PC-3 (cell line): ENCODE measurements around the gene HDAC9. TPM values are rescaled to one million over a fixed set of nuclear protein-coding genes. Genes with fewer than 3 reads are reported as not detected.

Experiments
- ATAC-seq: fragments of 200-7000 bp; cut with Tn5 transposase; 2 replicates; pipeline ENCODE4 v1.9.1; 2020; ENCODE audit warnings: mild to moderate bottlenecking, moderate library complexity
- BruUV-seq: library from RNA; stranded (reverse); fragments of 400-500 nt; replicated peaks from 2 replicates; lab custom pipeline; 2021; lab: Mats Ljungman, UMichigan
- CTCF ChIA-PET: fragments of 300-600 bp; sonication (Branson Sonifier 250); formaldehyde crosslinking; loops from one replicate; lab custom pipeline; 2022; ENCODE audit warnings: antibody characterized with exemption; lab: Charles Lee
- POLR2A ChIA-PET: fragments of 300-600 bp; sonication (Branson Sonifier 250); formaldehyde crosslinking; loops from one replicate; lab custom pipeline; 2022; ENCODE audit warnings: antibody characterized with exemption; ENCODE audit not compliant: unreplicated experiment; lab: Charles Lee
- DNase-seq: peaks from one replicate; pipeline ENCODE4 v3.0.0-alpha.2; 2015
- H2AFZ ChIP-seq: fragments of 300-600 bp; sonication (generic); 2 replicates; pipeline ENCODE4 v1.6.0; 2016; ENCODE audit warnings: antibody characterized with exemption, low read length
- H3F3A ChIP-seq: fragments of 300-600 bp; sonication (generic); one replicate; pipeline ENCODE4 v1.6.0; 2017; ENCODE audit warnings: antibody characterized with exemption, low read length, control low read depth, mild to moderate bottlenecking; ENCODE audit not compliant: unreplicated experiment
- H3K27ac ChIP-seq: fragments of 300-600 bp; sonication (generic); 2 replicates; pipeline ENCODE4 v1.5.1; 2016; ENCODE audit warnings: mild to moderate bottlenecking, low read length
- H3K27me3 ChIP-seq: fragments of 300-600 bp; sonication (generic); 2 replicates; pipeline ENCODE4 v1.6.1; 2016; ENCODE audit warnings: low read length, mixed read lengths
- H3K36me3 ChIP-seq: fragments of 300-600 bp; sonication (generic); 2 replicates; pipeline ENCODE4 v1.6.1; 2016; ENCODE audit warnings: low read depth, mixed run types, low read length, mixed read lengths
- H3K4me1 ChIP-seq: fragments of 300-600 bp; sonication (generic); 2 replicates; pipeline ENCODE4 v1.5.1; 2016; ENCODE audit warnings: low read length; ENCODE audit not compliant: insufficient read depth
- H3K4me2 ChIP-seq: fragments of 300-600 bp; sonication (generic); 2 replicates; pipeline ENCODE4 v1.6.0; 2016; ENCODE audit warnings: low read length
- H3K4me3 ChIP-seq: fragments of 300-600 bp; sonication (generic); 2 replicates; pipeline ENCODE4 v1.5.1; 2016; ENCODE audit warnings: mild to moderate bottlenecking, low read length, mixed read lengths
- H3K79me2 ChIP-seq: fragments of 300-600 bp; sonication (generic); 2 replicates; pipeline ENCODE4 v1.6.1; 2017; ENCODE audit warnings: low read length, mixed read lengths
- H3K9ac ChIP-seq: fragments of 300-600 bp; sonication (generic); 2 replicates; pipeline ENCODE4 v1.6.0; 2016; ENCODE audit warnings: mild to moderate bottlenecking, low read length
- H3K9me2 ChIP-seq: fragments of 300-600 bp; sonication (generic); replicated peaks from 2 replicates; pipeline ENCODE4 v1.6.1; 2016; ENCODE audit warnings: mixed run types, low read length, mixed read lengths
- H3K9me3 ChIP-seq: fragments of 300-600 bp; sonication (generic); 2 replicates; pipeline ENCODE4 v1.6.1; 2016; ENCODE audit warnings: low read length, mixed read lengths
- H4K20me1 ChIP-seq: fragments of 300-600 bp; sonication (generic); 2 replicates; pipeline ENCODE4 v1.6.1; 2016; ENCODE audit warnings: low read length, mixed read lengths
- EZH2 ChIP-seq: fragments of 300-600 bp; sonication (generic); IDR thresholded peaks from one replicate; pipeline ENCODE4 v1.6.1; 2017; ENCODE audit warnings: antibody characterized with exemption, mild to moderate bottlenecking, low read length; ENCODE audit not compliant: unreplicated experiment
- EZH2phosphoT487 ChIP-seq: fragments of 300-600 bp; sonication (generic); IDR thresholded peaks from 2 replicates; pipeline ENCODE4 v1.6.1; 2018; ENCODE audit warnings: mild to moderate bottlenecking, antibody characterized with exemption, low read length, borderline replicate concordance
- intact Hi-C: fragments of 100-400 bp; cut with micrococcal nuclease; formaldehyde crosslinking; loops from 2 replicates; pipeline ENCODE4 v1.9.0; 2023
- total RNA-seq: library from RNA; depleted of rRNA; stranded (reverse); fragments of >200 nt; gene quantifications from 2 replicates; pipeline ENCODE4 v1.2.3, GENCODE V29; 2014
- TF ChIP-seq, protein P1 (sequence below): fragments of 300-600 bp; sonication (generic); conservative IDR thresholded peaks from 2 replicates; pipeline ENCODE4 v1.5.1; 2017; ENCODE audit warnings: antibody characterized with exemption, low read depth, mild to moderate bottlenecking, low read length

HDAC9 gene
- total RNA-seq, 1 experiment from 2014 or later = 7.8 TPM

DNA sequence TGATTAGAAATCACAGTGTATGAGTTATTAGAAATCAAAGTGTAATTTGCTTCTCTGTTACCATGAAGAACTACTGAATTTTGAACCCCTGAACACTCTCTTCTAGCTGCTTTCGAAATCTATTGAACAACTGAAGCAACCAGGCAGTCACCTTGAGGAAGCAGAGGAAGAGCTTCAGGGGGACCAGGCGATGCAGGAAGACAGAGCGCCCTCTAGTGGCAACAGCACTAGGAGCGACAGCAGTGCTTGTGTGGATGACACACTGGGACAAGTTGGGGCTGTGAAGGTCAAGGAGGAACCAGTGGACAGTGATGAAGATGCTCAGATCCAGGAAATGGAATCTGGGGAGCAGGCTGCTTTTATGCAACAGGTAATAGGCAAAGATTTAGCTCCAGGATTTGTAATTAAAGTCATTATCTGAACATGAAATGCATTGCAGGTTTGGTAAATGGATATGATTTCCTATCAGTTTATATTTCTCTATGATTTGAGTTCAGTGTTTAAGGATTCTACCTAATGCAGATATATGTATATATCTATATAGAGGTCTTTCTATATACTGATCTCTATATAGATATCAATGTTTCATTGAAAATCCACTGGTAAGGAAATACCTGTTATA is 170.7 kb downstream of the HDAC9 start:
- H3K79me2 ChIP-seq = no peaks in the 10 kb centered on the region
- ATAC-seq (peak; percentile 70), DNase-seq (peak; percentile 81)
- H3K4me1 ChIP-seq = peaks cover 25% of the 10 kb centered on the region
- H3K27me3 ChIP-seq = no peaks in the 10 kb centered on the region
- POLR2A ChIA-PET = interaction anchor here (0.6 kb wide), 1 partner anchor 79 kb away, joined by 3 read pairs; no protein-coding TSS in a partner anchor
- H3F3A ChIP-seq = peaks cover 4% of the 10 kb centered on the region
- H3K27ac ChIP-seq = no peak overlapping the region
- H2AFZ ChIP-seq = 0 out of 2 replicates have a peak overlapping the region, but pooled peaks have one; percentile 5
- TF ChIP-seq EZH2 = no peak
- TF ChIP-seq, protein P1, sequence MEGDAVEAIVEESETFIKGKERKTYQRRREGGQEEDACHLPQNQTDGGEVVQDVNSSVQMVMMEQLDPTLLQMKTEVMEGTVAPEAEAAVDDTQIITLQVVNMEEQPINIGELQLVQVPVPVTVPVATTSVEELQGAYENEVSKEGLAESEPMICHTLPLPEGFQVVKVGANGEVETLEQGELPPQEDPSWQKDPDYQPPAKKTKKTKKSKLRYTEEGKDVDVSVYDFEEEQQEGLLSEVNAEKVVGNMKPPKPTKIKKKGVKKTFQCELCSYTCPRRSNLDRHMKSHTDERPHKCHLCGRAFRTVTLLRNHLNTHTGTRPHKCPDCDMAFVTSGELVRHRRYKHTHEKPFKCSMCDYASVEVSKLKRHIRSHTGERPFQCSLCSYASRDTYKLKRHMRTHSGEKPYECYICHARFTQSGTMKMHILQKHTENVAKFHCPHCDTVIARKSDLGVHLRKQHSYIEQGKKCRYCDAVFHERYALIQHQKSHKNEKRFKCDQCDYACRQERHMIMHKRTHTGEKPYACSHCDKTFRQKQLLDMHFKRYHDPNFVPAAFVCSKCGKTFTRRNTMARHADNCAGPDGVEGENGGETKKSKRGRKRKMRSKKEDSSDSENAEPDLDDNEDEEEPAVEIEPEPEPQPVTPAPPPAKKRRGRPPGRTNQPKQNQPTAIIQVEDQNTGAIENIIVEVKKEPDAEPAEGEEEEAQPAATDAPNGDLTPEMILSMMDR = peak; percentile 97
- BruUV-seq = no TSS peak
- no peaks in the 10 kb centered on the region for H3K36me3 ChIP-seq
- no peaks in the 10 kb centered on the region for H4K20me1 ChIP-seq
- H3K4me2 ChIP-seq = no peak overlapping the region
- intact Hi-C loops = loop anchor here (1.0 to 2.0 kb wide), 3 partner anchors 76 to 451 kb away; partner anchors contain the start of gene TWIST1
- H3K9me2 ChIP-seq = no peaks in the 10 kb centered on the region
- CTCF ChIA-PET = interaction anchor here (0.5 to 0.8 kb wide), 5 partner anchors 57 to 465 kb away, joined by 3 to 5 read pairs (median 4); no protein-coding TSS in a partner anchor
- H3K9me3 ChIP-seq = no peaks in the 10 kb centered on the region
- no peak overlapping the region for H3K4me3 ChIP-seq
- no peak overlapping the region for H3K9ac ChIP-seq

GRCh38 chr7:18667466-18667865 is 171.9 kb downstream of the HDAC9 start:
- peak overlapping the region; percentile 80 for H3K4me2 ChIP-seq

GRCh38 chr7:18671176-18671575 is 175.6 kb downstream of the HDAC9 start:
- no peaks in the 10 kb centered on the region for H3K79me2 ChIP-seq
- H3K4me3 ChIP-seq = no peak overlapping the region
- H3K36me3 ChIP-seq = no peaks in the 10 kb centered on the region
- DNase-seq (peak; percentile 91), ATAC-seq (peak; percentile 67)
- peak overlapping the region; percentile 53 for H3K4me2 ChIP-seq
- no TSS peak for BruUV-seq
- H3K27ac ChIP-seq = no peak overlapping the region
- no peaks in the 10 kb centered on the region for H4K20me1 ChIP-seq
- H3K9me2 ChIP-seq = no peaks in the 10 kb centered on the region
- H3K4me1 ChIP-seq = peaks cover 31% of the 10 kb centered on the region
- TF ChIP-seq, protein P1 = no peak
- TF ChIP-seq EZH2phosphoT487 (no peak), EZH2 (no peak)
- CTCF ChIA-PET = no interaction called here
- POLR2A ChIA-PET = interaction anchor here (0.6 kb wide), 1 partner anchor 64 kb away, joined by 5 read pairs; no protein-coding TSS in a partner anchor
- peaks cover 4% of the 10 kb centered on the region for H3F3A ChIP-seq
- intact Hi-C loops = no loop called here
- H3K27me3 ChIP-seq = no peaks in the 10 kb centered on the region
- H2AFZ ChIP-seq = no peak overlapping the region
- H3K9ac ChIP-seq = no peak overlapping the region
- no peaks in the 10 kb centered on the region for H3K9me3 ChIP-seq

More at GRCh38 chr7:18667466-18667865, 171.9 kb downstream of the HDAC9 start:
- peak overlapping the region; percentile 51 for H2AFZ ChIP-seq
- no peaks in the 10 kb centered on the region for H3K79me2 ChIP-seq
- DNase-seq = peak; percentile 84
- POLR2A ChIA-PET = interaction anchor here (0.6 to 0.7 kb wide), 2 partner anchors 69 to 268 kb away, joined by 3 to 5 read pairs; no protein-coding TSS in a partner anchor
- no peak overlapping the region for H3K9ac ChIP-seq
- H3K27me3 ChIP-seq = no peaks in the 10 kb centered on the region
- no peaks in the 10 kb centered on the region for H3K9me2 ChIP-seq
- peaks cover 31% of the 10 kb centered on the region for H3K4me1 ChIP-seq
- H3F3A ChIP-seq = peaks cover 4% of the 10 kb centered on the region
- peak overlapping the region; percentile 57 for H3K27ac ChIP-seq
- H3K4me3 ChIP-seq = peak overlapping the region; percentile 47
- intact Hi-C loops = loop anchor here (2.0 kb wide), 1 partner anchor 449 kb away; the partner anchor contains the start of gene TWIST1
- H4K20me1 ChIP-seq = no peaks in the 10 kb centered on the region
- no peaks in the 10 kb centered on the region for H3K36me3 ChIP-seq
- ATAC-seq = peak; percentile 84
- no peak for TF ChIP-seq EZH2phosphoT487
- no peaks in the 10 kb centered on the region for H3K9me3 ChIP-seq
- BruUV-seq = no TSS peak
- CTCF ChIA-PET = interaction anchor here (0.5 kb wide), 1 partner anchor 636 kb away, joined by 4 read pairs; no protein-coding TSS in a partner anchor
